ENCODE measurements around the gene F12.

The F12 gene

DNA sequence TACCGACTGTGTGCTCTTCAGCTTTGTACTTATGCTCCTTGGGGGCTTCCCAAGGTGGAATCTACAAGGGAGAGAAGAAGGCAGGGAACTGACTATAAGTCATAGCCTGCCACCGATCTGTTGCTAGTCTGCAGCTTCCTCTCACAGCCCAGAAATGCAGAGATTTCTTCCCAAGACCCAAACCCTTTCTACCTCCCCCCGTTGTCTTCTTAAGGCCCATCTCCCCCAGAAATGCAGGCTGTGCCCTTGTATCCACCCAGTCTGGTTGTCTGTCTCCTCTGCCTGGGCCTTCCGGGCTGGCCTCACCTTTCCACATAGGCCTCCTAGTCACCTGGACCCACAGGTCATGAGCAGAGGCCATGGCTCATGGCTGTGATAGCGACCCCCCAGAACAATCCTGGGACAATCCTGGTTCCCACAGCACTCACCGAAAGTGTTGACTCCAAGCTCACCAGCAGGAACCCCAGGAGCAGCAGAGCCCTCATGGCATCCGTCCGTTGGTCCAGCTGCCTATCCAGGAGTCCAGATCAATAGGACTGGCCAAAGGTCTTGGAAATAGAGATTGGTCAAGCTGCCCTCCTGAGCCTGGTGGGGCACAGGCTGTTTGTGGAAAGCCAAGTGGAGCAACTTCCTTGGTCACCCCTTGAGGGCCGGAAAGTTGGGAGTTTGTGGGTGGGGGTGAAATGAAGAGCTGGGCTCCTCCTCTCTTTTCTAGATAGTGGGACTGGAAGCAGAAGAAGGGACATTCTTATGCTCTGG, at the start of gene F12:
TSS of gene F12 (minus strand) at position 522 of the 759 bp plus-strand sequence. CDS start at position 485, 37 bp downstream.
- no peak for DNase-seq

DNA sequence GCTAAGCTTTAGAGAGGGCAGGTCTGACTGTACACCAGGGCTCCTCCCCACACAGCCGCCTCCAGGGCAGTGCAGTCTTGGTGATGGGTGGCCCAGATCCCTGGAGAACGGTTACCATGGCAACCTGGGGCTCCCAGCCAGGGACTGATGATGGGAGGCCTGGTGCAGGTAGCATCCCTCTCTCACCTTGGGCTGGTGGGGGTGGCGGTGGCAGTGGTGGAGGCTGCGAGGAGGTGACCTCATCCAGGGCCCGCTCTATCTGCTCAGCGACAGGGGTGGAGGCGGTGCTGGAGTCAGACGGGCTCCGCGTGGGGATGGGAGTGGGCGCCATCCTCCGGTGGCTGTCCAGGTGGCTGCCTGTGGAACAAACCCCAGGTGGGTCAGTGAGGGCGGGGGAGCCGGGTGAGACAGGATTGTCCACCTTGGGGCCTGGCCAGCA, 49.6 kb upstream of the F12 start:
- no peak for DNase-seq

DNA sequence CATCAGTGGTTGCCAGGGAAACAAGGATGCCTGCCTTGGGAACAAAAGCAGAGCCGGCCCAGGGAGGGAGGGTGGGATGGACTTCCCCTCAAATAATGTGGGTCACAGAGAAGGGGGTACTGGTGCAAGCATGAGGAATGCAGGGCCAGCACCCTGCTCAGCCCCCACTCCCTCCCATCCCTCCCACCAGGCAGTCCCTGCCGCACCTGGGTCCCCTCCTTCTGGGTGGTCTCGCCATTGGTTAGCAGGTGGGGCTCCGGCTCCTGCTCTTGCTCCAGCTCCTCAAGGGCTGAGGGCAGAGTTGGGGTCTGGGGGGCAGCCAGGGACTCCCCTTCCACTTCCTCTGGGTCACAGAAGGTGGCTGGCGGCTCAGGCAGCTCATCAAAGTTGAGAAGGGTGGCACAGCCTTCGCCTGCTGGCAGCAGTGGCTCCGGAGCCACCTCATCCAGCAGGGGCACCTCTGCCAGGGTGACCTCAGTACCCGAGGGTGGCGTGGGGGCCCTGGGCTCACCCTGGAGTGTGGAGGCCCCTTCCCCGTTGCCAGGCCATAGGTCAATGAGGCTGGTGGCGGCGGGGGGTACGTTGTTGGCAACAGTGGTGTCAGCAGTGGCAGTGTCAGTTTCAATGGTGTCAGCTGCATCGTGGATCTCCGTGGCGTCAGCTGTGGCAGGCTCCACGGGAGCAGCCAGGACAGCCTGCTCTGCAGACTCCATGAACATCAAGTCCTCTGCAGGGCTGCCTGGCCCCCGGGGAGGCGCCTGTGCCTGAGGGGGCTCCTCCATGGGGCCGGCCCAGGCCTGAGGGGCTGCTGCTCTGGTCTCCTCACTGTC, 48.7 kb upstream of the F12 start:
- no peak for DNase-seq

DNA sequence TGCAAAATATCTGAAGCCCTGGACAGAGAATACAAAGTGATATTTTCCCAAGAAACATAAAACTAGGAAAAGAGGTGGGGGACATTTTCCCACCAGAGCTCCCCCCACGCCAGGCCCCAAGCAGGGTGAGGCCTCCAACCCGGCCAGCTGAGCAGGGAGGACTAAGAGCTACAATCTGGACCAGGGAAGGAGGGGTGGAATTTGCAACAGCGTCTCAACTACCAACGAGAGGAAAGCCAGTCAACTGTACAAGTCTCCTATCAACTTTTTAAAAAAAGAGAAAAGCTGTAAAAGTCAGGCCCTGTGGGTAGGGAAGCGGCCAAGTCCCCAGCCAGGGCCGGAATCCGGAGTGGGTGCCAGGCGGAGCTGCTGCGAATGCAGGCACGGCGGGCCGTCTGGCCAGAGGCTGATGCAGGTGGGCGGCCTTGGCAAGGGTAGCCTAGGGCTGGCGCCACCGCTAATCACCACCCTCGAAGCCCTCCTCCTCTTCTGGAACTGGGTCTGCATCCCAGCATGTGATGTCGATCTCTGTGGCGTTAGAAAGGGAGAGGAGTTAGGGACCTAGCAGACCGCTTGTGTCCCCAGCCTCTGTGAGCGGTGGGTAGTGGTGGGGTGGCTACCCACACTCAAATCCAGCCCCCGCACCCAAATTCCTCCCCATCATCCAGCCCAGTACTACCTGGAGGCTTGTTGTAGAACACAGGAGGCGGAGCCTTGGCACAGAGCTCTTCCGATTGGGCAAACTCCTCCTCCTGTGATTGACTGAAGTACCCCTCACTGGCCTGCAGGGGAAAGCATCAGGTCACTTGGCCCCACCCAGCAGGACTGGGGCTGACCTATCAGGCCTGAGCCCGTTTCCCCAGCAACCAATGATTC, 47.9 kb upstream of the F12 start:
- DNase-seq = no peak

DNA sequence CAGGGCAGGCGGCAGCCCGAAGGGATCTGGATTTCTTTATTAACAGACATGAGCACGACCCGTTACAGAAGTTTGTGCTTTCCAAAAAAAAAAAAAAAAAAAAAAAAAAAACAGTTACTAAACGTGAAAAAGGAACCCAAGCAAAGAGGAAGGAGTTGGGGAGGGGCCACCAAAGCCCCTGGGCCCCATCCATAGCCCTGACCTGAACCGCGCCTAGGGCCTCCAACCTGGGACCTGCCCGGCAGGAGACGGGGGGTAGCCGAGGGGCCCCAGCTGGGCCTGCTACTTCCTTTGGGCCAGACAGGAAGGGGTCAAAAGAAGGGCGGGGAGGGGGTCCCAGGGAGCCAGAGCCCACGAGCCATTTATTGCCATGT, 47.2 kb upstream of the F12 start:
- no peak for DNase-seq

DNA sequence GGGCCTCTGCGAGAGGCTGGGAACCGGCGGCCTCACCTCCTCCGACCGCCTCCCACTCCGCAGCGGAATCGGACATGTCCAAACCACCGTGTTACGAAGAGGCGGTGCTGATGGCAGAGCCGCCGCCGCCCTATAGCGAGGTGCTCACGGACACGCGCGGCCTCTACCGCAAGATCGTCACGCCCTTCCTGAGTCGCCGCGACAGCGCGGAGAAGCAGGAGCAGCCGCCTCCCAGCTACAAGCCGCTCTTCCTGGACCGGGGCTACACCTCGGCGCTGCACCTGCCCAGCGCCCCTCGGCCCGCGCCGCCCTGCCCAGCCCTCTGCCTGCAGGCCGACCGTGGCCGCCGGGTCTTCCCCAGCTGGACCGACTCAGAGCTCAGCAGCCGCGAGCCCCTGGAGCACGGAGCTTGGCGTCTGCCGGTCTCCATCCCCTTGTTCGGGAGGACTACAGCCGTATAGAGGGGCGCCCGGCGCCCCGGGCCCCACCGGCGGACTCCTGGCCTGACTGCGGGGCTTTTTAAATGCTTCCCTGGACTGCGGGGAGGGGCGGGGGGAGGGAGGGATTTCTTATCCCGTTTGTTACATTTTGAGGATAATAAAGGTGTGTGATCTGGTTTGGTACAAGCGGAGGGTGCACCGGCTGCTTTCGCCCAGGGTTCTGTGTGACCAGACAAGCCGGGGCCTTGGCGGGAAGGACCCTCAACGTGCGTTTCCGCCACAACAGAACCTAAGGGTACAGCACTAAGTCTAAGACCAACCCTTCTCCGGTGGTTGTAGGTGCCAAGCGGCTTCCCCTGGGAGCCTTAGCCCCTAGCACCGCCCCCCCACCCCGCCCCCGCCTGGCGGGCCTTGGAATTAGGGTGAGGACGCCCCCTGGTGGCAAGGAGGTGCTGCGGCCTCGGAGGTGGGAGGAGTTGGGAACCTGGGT, 46.6 kb upstream of the F12 start:
- DNase-seq = peak; percentile 91

DNA sequence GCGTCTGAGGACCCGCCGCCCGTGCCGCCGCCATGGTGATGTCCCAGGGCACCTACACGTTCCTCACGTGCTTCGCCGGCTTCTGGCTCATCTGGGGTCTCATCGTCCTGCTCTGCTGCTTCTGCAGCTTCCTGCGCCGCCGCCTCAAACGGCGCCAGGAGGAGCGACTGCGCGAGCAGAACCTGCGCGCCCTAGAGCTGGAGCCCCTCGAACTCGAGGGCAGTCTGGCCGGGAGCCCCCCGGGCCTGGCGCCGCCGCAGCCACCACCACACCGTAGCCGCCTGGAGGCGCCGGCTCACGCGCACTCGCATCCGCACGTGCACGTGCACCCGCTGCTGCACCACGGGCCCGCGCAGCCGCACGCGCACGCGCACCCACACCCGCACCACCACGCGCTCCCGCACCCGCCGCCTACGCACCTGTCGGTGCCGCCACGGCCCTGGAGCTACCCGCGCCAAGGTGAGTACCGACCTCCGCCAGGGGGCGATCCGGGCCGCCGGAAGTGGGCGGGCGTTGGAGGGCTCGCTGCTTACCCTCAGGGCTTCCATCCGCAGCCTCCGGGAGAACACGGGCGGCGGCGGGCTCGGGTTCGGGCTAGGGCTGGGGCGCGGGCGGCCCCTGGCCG, 45.8 kb upstream of the F12 start:
- DNase-seq = peak; percentile 89

DNA sequence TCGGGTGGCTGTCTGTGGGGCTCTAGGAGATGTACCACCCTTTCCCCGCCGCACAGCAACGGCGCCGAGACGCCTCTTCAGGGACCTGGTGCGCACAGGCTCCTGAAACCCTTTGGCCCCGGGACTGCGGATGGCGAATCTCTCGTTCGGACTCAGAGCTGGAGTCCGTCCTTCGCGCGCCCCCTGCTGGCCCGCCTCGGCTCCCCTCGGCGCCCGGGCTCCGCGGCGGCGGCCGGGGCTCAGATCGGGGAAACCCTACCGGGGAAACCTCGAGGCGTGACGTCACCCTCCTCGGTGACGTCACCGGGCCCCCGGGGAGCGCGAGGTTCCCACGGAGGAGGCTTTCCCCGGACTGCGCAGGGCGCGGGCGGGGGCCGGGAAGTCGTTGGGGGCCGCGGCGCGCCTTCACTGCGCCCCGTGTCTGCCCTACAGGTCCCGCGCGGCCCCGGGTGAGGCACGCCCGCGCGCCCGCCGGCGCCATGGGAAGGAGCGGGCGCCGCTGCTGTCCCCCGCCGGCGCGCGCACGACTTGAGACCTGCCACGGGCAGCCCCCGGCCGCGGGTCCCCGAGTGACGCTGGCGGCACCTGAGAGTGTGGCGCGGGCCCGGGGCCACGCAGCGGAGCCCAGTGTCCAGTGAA, 45.2 kb upstream of the F12 start:
- peak; percentile 97 for DNase-seq

DNA sequence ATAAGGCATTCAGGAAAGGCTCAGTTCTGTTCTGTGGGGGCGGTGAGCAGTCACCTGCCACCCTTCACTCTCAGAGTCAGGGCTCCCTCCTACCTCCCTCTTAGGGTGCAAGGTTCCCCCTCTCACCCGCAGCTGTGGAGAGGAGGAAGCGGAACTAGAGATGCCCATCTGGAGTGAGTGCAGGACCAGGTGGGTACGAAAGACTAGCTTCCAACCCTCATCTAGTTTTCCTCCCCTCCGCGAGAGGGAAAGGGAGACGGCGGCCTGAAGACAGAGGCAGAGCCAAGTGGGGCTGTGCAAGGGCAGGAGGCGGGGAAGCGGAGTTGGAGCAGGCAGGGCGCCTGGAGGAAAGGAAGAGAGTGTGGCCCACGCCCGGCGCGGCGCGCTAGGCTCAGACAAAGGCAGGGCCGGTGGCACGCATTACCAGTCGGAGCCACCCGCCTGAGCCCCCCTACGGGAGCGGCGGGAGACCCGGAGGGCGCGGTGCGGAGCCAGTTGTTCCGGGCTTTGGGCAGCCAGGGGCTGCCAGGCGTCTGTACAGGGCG, 44.6 kb upstream of the F12 start:
- DNase-seq = no peak

DNA sequence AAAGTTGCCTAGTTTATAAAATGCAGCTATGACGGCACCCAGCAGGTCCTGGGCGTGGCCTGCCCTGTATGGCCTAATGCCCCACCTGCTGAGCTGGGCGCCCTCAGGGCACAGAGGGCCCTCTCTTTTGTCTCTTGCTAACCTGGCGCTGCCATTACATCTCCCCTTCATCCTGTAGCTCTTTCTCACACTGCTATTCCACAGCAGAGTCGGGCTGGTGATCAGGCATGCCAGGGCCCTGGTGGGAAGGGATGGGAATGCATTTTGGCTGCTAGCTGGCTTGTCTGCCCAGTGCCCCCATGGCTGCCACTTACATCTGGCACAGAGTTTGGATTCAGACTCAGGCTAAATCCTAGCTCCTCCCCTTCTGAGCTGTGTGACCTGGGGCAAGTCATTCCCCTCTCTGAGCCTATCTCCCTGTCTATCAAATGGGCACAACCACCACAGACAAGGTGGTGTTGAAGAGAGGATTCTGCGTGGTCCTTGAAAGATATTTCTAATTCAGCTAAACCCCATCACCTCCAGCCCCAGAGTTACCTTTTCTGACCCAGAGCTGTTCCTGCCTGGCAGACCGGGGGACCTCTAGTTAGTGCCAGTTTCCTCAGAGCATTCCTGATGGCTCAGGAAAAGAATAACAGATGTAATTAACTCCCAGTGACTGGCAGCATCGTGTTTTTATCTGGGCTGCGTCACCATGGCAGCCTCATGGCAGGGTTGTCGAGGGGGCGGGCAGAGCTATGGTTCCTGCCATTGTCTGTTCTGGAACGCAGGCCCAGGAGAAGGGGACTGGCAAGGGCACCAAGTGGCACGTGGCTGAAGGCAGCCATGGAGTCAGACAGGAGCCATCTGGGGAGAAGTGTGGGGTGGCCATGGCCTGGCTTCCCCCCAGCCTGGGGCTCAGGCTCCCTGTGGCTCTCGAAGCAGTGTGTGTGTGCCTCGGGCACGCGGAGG, 43.6 kb upstream of the F12 start:
- DNase-seq = no peak

DNA sequence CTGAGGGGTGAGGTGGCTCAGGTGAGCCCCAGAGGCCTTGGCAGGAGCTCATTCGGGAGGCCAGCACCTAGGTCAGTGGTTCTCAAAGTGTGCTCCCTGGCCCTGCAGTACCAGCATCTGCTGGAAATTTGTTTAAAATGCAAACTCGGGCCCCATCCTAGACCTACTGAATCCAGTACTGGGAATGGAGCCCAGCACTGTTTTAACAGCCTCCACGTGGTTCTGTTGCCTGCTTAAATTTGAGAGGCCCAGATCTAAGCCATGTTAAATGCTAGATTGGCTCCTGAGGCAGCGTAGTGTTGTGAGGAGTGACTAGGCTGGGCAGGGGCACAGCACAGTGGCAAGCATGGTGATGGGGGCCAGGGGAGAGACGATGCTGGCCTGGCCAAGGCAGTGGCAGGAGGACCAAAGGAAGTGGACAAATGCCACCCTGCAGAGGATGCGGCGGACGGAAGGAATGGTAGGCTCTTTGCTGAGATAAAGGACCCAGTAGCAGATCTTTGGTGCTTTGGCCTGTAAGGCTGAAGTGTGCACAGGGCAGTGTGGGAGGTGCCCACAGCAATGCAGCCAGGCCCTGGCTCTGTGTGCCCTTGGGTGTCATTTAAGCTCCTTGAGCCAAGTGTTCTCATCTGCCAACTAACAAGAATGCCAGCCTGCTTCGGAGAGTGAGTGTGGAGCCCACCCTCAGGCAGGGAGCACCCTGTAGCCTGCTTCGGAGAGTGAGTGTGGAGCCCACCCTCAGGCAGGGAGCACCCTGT, 41.5 kb upstream of the F12 start:
- DNase-seq = no peak

DNA sequence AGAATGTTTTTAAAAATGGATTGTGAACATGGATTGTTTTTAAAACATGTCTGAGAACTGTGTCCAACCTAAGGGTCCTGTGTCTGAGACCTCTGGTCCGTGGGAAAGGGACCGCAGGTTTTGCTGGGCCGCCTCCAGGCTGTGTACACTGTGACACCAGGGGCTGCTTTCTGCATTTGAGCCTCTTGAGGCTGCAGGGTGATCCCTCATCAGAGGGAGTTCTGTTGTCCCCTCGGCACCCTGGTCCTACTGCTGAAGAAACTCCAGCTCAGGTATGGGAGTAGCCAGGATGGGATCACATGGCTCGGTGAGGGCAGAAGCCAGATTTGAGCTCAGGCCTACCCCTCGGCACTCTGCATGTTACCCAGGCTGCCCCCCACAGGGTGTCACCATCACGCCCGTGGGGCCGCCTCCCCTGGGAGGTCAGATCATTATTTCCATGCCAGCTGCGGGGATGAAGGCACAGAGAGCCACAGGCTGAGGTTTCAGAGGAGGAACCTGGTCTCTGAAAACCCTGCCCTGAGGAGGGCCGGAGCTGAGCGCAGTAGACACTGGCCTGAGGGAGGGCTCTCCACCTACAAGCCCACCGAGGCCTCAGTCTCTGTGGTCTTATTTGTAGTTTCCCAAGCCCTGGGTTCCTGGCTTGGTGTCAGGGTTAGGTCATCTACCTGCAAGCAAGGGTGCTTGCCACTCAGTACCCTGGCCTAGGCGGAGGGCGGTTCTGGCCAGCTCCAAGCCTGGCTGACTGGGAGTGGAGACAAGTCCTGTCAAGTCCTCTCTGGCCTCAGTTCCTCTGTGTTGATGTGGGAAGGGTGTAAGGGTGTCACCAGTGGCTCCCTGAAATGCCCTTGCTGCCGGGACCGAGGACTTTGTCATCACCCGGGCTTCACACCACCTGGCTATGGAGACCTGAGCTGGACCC, 40.0 kb upstream of the F12 start:
- no peak for DNase-seq

DNA sequence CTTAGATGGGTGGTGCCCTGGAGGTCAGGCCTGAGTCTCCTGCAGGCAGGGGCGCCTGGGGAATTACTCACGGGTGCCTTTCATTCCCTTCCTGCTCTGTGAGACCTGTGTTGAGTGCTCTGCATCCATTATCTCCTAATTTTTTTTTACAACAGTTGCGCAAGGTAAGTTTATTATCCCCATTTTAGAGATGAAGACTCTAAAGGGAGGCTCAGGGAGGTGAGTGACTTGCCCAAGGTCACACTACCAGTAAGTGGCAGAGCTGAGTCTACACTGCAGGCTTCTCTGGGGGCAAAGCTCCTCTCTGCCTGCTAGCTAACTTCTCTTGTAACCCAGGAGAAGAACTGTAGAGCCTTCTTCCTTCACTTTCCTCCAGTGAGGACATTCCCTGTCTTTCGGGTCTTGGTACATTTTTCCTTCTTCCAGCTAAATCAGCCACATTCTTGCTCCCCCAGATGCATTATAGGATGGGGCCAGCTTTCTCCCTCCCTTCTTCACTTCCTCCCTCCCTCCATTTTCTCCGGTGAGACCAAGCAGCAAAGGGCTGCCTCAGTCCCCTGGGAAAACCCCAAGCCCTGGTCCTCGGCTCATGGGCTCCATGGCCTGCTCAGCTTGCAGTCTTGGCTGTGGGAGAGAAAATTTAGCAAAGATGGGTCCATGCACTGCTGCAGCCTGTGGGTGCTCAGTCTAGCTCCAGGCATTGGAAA, 39.0 kb upstream of the F12 start:
- no peak for DNase-seq

DNA sequence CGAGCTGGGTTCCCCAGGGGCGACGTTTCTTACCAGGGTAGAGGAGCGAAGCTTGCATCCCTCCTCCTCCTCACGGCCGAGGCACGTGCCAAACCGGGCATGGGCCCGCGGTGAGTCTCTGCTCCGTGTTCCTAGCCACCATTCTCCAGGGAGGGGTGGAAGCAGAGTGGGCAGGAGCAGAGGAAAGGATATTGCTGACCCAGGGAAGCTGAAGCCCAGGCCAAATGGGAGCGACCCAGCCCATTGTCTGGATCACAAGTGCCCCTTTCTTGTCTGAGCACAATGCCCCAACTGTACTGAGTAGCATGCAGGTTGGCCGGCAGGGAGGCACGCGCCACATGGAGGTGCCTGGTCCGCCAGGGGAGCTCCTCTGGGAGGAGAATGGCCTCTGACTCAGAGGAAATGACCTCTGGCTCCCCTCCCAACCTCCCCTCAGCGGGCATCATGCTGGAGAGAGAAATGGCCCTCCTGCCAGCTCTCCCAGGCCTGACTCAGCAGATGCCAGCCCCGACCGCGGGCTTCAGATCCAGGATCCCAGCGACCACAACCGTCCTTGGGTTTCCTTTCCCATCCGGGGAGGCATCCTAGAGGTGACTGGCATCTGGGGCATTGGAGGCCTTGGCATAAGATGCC, 38.4 kb upstream of the F12 start:
- peak; percentile 31 for DNase-seq

DNA sequence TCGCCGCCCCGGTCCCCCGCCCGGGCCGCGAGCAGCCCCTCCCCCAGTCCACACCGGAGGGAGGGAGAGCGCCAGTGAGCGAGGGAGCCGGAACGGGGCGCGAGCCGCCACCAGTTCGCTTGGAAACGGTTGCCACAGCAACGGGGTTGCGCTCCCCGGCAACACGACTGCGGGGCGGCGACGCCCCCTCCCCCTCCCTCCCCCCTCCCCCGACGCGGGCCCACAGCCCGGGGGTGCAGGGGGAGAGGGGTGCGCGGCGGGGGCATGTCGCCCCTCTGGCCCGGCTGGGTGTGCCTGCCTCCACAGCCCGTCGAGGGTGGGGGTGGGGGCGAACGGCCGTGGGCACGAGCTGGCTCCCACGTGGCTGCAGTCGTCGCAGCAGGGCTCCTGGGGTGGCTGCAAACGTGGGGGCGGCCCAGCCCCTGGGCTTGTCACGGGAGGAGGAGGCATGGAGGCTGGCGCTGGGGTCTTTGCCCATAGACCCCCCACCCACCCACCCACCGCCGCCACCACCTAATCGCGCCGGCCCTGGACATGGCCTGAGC, 37.8 kb upstream of the F12 start:
- peak; percentile 57 for DNase-seq
